Stomach smooth muscle (tissue), 2 donors: Measurements from ENCODE around the gene TMEM107.

Source experiments
- H3K27ac ChIP-seq: one replicate; pipeline ENCODE4 v1.7.0; 2013; ENCODE audit warnings: mild to moderate bottlenecking, low read length, inconsistent platforms
- H3K27me3 ChIP-seq, 2 donors: one replicate each; pipeline ENCODE4 v1.7.0; 2013; ENCODE audit warnings: low read length in 2 of 2; ENCODE audit not compliant: insufficient read depth in 2 of 2, control insufficient read depth in 1 of 2
- H3K36me3 ChIP-seq, 2 donors: one replicate each; pipeline ENCODE4 v1.7.0; 2013; ENCODE audit warnings: low read length in 2 of 2; ENCODE audit not compliant: control insufficient read depth in 2 of 2, insufficient read depth in 2 of 2
- H3K4me1 ChIP-seq: one replicate; pipeline ENCODE4 v1.7.0; 2013; ENCODE audit warnings: low read length; ENCODE audit not compliant: control insufficient read depth, insufficient read depth
- H3K4me3 ChIP-seq, 2 donors: one replicate each; pipeline ENCODE4 v1.7.0; 2013; ENCODE audit warnings: low read length in 2 of 2
- H3K9ac ChIP-seq, 2 donors: one replicate each; pipeline ENCODE4 v1.7.0; 2013; ENCODE audit warnings: low read length in 2 of 2, mild to moderate bottlenecking in 1 of 2
- H3K9me3 ChIP-seq, 2 donors: one replicate each; pipeline ENCODE4 v1.7.0; 2013; ENCODE audit warnings: low read length in 2 of 2; ENCODE audit not compliant: control insufficient read depth in 2 of 2
- donor health status: healthy.
- donor health status: Pancreatic carcinoma.

Gene TMEM107

DNA sequence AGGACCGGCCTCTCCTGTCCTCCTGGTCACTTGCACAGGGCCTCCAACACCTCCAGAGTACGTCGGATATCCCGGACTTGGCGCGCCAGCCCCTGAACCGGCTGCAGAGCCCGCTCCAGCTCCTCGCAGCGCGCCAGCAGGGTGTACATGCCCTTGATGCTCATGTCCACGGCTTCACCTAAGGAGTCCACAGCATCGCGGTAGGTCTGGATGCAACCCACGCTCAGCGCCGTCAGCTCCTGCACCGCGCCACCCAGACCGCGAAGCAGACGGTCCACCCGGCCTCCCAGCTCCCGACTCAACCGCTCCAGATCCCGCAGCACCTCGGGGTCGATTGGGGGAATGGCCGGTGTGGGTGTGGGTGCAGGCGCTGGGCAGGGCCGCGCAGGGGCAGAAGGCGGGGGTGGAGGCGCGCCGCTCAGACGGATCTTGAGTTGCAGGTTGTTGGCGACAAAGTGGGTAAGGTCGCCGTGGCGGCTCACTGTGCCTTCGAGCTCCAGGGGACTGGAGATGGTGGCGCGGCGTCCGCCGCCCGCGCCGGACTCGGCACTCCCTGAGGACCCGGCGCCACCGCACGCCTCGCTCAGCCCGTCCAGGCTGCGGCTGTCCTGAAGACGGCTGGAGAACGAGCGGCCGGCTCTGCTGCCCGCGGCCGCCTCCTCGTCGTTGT is 13.0 kb upstream of the TMEM107 start:
- Histone ChIP-seq H3K4me3 (peak overlapping the region; percentile 64 to 97), H3K4me1 (peaks cover 56% of the 10 kb centered on the region), H3K9me3 (no peaks in the 10 kb centered on the region), H3K27me3 (no peaks in the 10 kb centered on the region), H3K9ac (peak overlapping the region; percentile 69 to 78), H3K27ac (peak overlapping the region; percentile 87), H3K36me3 (no peaks in the 10 kb centered on the region)

DNA sequence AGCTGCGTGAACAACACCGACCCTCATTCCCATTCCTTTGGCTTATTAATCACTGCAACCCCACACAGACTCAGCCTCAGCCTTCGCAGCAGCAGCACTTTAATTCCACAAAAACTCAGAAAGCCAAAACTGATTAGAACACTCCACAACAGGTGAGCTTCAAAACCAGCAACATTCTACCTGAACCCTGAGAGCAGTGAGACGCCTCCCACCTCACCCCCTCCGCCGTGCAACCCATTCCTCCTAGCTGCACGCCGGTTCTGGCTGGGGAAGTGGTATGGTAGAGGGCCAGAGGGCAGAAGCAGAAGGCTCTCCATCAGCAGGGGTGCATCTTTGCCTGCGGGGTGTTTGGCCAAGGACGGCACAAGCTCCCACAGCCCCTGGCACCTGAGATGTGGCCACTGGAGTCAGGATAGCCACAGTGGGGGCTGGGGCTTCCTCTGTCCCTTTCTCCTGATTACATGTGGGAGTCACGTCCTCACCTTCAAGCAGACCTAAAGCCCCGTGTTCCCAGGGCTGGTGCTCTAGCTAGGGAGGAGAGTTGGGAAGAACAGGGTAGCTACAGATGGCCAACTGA is 12.2 kb upstream of the TMEM107 start:
- no peaks in the 10 kb centered on the region for H3K27me3 ChIP-seq
- H3K9me3 ChIP-seq: no peaks in the 10 kb centered on the region
- peak overlapping the region; percentile 69 to 78 for H3K9ac ChIP-seq
- H3K4me3 ChIP-seq: peak overlapping the region; percentile 64 to 97
- no peaks in the 10 kb centered on the region for H3K36me3 ChIP-seq
- peaks cover 56% of the 10 kb centered on the region for H3K4me1 ChIP-seq
- peak overlapping the region; percentile 87 for H3K27ac ChIP-seq

DNA sequence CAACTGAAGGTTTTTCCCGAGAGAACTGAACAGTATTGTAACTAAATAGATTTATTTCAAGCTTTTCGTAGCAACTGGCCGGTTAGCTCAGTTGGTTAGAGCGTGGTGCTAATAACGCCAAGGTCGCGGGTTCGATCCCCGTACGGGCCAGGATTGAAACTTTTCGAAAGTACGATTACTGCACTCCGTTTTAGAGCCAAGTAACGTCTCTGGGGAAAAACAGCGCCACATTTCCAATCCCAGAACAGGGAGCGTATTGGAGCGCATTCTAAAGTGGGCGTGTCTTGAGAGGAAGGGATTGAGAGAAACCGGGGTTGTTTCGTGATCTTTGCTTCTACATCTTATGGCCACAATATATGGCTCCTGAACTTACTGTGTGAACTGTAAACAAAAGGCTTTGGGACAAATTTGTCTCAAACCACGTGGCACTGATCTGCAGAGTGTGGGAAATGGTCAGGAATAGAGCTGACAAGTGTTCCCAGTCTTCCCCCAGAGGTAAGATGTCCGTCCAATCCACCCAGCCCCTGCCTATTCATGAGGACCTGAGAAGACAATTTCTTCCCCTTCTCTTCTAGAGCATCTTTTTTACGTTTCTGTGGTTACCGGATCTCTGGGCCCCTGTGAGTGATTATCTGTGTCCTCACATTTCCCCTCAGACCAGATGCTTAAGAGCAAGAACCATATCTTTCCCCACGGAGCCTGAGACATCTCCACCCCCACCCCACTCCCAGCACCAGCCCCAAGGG is 11.5 kb upstream of the TMEM107 start:
- Histone ChIP-seq H3K36me3 (no peaks in the 10 kb centered on the region), H3K27ac (peak overlapping the region; percentile 87), H3K4me1 (peaks cover 55% of the 10 kb centered on the region), H3K9me3 (no peaks in the 10 kb centered on the region), H3K9ac (peak overlapping the region; percentile 61 to 75), H3K4me3 (peak overlapping the region; percentile 95 to 97), H3K27me3 (no peaks in the 10 kb centered on the region)

DNA sequence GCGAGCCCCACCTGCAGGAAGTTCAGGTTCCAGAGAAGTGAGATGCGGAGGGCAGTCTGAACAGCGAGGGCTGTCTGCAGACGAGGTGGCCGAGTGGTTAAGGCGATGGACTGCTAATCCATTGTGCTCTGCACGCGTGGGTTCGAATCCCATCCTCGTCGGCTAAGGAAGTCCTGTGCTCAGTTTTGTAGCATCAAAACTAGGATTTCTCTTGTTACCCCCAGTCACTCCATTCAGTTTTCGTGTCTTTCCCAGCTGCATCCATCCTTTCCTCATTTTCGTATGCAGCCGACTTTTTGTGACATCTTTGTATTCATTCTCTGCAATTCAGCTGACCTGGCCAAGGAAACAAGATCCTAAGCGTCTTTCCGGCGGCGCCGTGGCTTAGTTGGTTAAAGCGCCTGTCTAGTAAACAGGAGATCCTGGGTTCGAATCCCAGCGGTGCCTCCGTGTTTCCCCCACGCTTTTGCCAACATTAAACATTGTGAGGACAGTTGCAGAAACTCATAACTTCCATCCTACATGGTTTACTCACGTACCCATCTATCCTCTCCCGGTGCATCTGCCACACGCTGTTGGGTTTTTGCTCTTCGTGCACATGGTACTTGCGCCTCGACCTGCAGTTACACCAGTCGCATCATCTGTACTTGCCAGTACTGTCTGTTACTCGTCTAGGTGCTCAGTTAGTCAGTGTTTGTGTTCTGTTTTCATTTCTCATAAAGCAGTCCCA is 10.8 kb upstream of the TMEM107 start:
- H3K4me3 ChIP-seq: peak overlapping the region; percentile 95 to 97
- H3K4me1 ChIP-seq: peaks cover 50% of the 10 kb centered on the region
- no peaks in the 10 kb centered on the region for H3K36me3 ChIP-seq
- no peaks in the 10 kb centered on the region for H3K9me3 ChIP-seq
- H3K27ac ChIP-seq: peak overlapping the region; percentile 87
- H3K27me3 ChIP-seq: no peaks in the 10 kb centered on the region
- peak overlapping the region; percentile 86 for H3K9ac ChIP-seq

DNA sequence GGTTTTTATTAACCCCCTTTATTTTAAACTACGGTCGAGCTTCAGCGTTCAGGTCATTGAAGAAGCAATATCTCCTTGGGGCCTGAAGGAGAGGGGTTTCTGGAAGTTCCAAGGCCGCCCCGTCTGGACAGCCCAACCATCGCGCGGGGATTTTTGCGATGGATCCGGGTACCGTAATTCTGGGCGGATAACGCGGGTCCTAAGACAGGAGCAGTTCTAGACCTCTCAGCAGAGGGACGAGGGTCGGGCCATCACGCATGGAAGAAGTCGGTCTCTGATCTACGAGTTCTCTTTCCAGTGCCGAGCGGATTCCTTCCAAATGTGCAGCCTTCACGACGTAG is 10.2 kb upstream of the TMEM107 start:
- H3K27ac ChIP-seq: peak overlapping the region; percentile 87
- no peaks in the 10 kb centered on the region for H3K36me3 ChIP-seq
- peak overlapping the region; percentile 86 for H3K9ac ChIP-seq
- no peaks in the 10 kb centered on the region for H3K9me3 ChIP-seq
- H3K4me1 ChIP-seq: peaks cover 44% of the 10 kb centered on the region
- peak overlapping the region; percentile 95 to 97 for H3K4me3 ChIP-seq
- no peaks in the 10 kb centered on the region for H3K27me3 ChIP-seq

DNA sequence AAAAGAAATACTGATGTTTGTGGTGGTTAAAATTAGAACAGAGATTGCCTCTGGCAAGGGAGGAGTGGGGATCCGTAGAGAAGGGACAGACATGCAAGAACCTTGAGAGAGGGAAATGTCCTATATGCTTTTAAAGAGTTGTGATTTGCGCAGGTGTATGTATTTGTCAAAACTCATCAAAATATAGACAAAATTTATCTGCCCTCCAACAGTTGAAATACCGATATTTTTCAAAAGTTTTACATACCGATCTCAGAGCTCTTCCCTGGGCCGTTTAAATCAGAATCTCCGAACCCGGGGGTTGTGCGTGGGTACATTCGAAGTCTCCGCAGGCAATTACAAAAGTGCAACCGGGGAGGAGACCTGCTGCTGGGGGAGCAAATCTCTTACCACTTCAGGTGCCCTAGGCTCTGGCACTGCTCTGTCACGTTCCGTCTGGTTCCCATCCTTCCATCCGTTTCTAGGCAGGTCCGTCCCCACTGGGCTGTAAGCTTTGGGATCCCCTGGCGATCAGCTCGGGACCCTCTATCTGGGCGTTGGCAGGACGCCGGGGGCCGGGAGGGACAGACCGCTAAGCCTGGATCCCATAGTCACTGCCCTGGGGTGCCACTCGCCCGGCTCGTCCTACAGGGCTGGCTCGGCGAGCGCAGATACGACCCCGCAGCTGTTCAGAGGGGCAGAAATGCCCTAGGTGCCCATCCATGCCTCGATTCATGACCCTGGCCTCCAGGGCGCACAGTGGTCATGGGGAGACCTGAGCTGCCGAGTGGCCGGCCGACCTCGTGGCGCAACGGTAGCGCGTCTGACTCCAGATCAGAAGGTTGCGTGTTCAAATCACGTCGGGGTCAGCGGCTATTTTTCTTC is 9.6 kb upstream of the TMEM107 start:
- Histone ChIP-seq H3K4me1 (peaks cover 41% of the 10 kb centered on the region), H3K9me3 (no peaks in the 10 kb centered on the region), H3K27me3 (no peaks in the 10 kb centered on the region), H3K27ac (peak overlapping the region; percentile 87), H3K9ac (peak overlapping the region; percentile 86), H3K4me3 (peak overlapping the region; percentile 95 to 97), H3K36me3 (no peaks in the 10 kb centered on the region)

DNA sequence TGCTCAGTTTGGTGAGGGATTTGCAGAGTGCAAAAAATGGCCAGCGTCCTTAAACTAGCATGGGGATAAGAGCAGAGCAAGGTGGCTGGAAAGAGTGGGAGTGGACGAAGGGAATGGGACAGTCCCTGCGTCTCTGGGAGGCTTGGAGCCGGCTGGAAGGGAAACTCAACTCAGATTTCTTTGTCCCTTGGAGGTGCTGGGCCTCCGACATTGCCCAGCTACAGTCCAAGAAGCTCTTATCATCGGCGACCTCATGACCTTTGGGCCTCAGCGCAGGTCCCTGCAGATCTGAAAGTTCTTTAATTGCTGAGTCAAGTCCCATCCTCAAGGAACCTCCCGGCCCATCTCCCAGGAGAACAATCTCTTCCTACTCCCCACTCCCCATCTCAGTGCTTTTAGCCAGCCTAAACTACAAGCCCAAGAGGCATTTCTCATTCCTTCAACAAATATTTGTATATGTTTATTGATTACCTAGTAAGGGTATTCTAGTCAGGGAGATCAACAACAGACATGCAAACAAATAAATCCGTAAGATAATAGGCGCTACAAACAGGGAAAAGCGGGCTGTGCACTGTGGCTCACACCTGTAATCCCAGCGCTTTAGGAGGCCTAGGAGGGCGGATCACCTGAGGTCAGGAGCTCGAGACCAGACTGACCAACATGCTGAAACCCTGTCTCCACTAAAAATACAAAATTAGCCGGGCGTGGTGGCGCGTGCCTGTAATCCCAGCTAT is 985 bp upstream of the TMEM107 start:
- peak overlapping the region; percentile 85 to 88 for H3K9ac ChIP-seq
- peak overlapping the region; percentile 86 to 90 for H3K4me3 ChIP-seq
- H3K4me1 ChIP-seq: peaks cover 28% of the 10 kb centered on the region
- peak overlapping the region; percentile 67 for H3K27ac ChIP-seq
- H3K9me3 ChIP-seq: no peaks in the 10 kb centered on the region
- H3K36me3 ChIP-seq: no peaks in the 10 kb centered on the region
- H3K27me3 ChIP-seq: no peaks in the 10 kb centered on the region

DNA sequence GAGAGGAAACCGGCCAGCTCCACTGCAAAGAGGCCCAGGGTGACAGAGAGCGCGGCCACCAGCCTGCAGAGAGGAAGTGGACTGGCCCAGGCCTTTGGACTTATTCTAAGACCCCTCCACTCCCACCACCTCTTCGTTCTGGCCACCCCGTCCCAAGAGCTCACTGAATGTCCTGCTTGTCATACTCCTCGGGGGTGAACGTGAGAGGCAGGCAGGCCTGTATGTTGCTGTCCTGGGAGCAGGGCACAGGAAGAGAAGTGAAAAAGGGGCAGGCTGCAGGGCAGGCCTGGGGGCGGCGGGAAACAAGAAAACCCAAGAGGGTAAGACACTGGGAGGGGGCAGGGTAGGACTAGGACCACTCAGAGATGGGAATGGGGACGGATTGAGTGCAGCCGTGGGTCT is 384 bp downstream of the TMEM107 start:
- Histone ChIP-seq H3K27ac (peak overlapping the region; percentile 67), H3K36me3 (no peaks in the 10 kb centered on the region), H3K4me1 (peaks cover 28% of the 10 kb centered on the region), H3K27me3 (no peaks in the 10 kb centered on the region), H3K4me3 (peak overlapping the region; percentile 86 to 90), H3K9ac (peak overlapping the region; percentile 85 to 88), H3K9me3 (no peaks in the 10 kb centered on the region)

DNA sequence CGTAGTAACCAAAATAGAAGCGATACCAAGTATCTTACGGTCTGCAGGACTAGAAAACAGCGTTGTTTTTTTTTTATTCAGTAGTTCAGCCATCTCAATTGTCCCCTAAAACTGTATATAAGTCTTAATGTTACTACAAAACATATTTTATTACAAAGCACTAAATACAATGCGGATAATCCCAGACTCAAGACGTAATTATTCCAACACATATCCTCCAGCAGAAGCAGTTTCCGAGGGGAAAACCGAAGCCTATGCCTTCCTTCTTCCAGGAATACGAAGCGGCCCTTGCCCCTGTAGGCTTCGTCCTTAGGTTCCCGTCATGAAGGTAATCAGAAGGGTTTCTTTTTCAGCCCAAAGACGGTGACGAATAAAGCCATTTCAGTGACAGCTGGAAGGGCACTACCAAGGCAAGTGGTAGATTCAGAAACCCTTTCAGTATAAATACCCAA is 2.3 kb downstream of the TMEM107 start:
- H3K4me1 ChIP-seq: peaks cover 28% of the 10 kb centered on the region
- H3K4me3 ChIP-seq: peak overlapping the region; percentile 64 to 72
- H3K36me3 ChIP-seq: no peaks in the 10 kb centered on the region
- H3K27ac ChIP-seq: peak overlapping the region; percentile 89
- H3K27me3 ChIP-seq: no peaks in the 10 kb centered on the region
- no peaks in the 10 kb centered on the region for H3K9me3 ChIP-seq
- peak overlapping the region; percentile 82 to 92 for H3K9ac ChIP-seq
